ENCODE results near the gene CHIA.

CHIA gene

DNA sequence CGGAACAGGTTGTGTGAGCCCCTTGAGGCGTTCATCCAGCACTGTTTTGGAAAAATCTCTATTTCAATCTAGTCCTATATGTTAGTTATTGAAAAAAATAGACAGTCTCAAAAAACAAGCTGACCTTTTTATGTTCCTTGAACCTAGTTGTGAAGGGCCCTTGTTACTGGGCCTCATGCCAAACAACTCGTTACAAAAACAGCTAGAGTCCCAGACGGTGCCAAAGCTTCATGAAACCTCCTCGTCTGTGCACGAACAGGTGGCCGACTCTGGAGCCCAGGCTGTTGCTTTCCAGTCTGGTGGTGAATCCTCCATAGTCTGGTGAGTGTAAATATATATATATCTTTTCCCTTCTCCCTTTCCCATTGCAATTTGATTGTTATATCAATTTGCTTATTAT, at the start of gene CHIA:
Gene CHIA, plus strand, starts transcription at position 222 of the 400 bp plus-strand sequence. CDS start 19,617 bp downstream, outside the sequence.
- Mint-ChIP-seq H3K4me3 (no peak within 1 kb of the TSS), H3K27me3 (no peaks in the 10 kb centered on the region), H3K27ac (no peak within 1 kb of the TSS), H3K4me1 (ENCODE audit: low read depth) (peaks cover 11% of the 10 kb centered on the region), H3K36me3 (ENCODE audit: low read depth) (no peaks in the 10 kb centered on the region), H3K9me3 (no peaks in the 10 kb centered on the region)
- no peak for DNase-seq

DNA sequence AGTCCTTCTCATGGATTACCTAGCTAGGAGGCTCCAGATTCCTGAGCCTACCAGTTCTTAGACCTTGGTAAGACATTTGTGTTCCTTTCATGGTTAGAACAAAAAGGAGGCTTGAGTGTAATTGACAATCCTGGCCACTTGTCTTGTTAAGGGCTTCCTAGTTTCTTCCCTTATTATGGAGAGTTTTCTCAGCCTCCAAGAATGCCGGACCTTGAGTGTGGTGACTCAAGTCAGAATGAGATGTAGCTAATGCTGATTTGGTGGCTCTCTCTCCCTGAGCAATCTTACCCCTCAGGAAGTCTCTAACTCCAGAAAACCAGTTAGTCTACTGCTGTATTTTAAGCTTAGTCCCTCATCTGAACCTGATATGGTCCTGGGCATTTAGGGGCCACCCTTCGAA, 48.9 kb upstream of the CHIA start:
- H3K36me3 Mint-ChIP-seq (ENCODE audit: low read depth) = peaks cover 3% of the 10 kb centered on the region
- H3K9me3 Mint-ChIP-seq = no peaks in the 10 kb centered on the region
- no peaks in the 10 kb centered on the region for H3K4me1 Mint-ChIP-seq (ENCODE audit: low read depth)
- no peak for DNase-seq
- no peak overlapping the region for H3K27ac Mint-ChIP-seq
- H3K4me3 Mint-ChIP-seq = no peak overlapping the region
- no peaks in the 10 kb centered on the region for H3K27me3 Mint-ChIP-seq

DNA sequence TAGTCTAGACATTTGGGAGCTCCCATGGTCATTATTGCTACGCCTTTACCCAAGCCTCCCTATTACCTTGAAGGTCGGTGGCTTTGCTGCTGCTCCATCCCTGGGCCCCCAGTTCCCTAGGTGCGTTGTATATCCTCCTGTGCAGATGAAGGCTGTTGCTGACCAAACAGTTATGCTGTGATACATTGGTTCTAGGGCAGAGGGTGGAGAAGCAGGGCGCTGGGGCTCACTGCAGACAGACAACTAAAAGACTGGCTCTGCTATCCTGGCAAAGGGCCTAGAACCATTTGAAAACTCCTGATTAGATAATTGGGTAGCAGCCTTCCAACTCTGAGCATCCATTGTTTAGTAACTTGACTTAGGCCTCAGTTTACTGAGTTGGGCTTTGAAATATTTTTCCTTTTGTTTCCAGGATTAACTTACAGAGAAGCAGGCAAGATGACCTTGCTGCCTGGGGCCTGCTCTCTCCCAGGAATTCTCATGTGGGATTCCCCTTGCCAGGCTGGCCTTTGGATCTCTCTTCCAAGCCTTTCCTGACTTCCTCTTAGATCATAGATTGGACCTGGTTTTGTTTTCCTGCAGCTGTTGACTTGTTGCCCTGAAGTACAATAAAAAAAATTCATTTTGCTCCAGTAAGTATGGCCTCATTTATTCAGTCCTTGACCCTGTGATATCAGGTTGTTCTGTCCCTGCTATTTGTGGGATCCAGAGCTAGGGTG, 47.7 kb upstream of the CHIA start:
- no peaks in the 10 kb centered on the region for H3K4me1 Mint-ChIP-seq (ENCODE audit: low read depth)
- H3K36me3 Mint-ChIP-seq (ENCODE audit: low read depth) = peaks cover 3% of the 10 kb centered on the region
- no peaks in the 10 kb centered on the region for H3K9me3 Mint-ChIP-seq
- H3K27me3 Mint-ChIP-seq = no peaks in the 10 kb centered on the region
- no peak overlapping the region for H3K27ac Mint-ChIP-seq
- no peak for DNase-seq
- H3K4me3 Mint-ChIP-seq = no peak overlapping the region

DNA sequence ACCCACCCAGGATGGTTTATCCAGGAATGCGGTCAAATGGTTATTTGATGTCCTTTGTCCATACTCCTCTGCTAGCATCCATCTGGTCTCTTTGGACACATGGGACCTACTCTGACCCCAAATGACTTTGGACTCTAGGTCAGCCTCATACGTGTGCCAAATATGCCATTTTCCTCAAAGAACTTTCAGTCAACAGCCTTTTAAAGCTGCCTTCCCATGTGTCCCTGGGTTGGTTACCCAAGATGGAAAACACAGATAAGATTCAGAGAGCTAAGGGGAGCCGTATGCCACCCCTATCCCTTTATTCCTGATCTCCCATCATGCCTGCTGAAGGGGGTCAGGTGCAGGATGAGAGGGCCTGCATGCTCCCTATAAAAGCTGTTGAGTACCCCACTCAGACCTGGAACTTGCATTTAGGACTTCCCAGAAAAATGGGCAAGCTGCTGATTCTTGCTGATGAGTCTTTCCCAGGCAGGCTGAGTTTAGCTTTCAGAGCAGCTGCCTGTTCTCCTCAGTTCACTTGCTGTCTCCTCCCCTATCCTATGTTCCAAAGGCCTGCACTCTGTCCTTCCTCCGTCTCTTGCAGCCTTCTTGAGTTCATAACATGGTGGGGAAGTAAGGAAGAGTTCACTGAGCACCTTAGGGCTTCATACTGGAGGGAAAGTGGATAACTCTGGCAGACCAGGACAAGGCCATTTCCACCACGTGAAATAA, 43.4 kb upstream of the CHIA start:
- Mint-ChIP-seq H3K4me1 (ENCODE audit: low read depth) (peaks cover 10% of the 10 kb centered on the region), H3K36me3 (ENCODE audit: low read depth) (peaks cover 3% of the 10 kb centered on the region), H3K27ac (no peak overlapping the region), H3K27me3 (no peaks in the 10 kb centered on the region), H3K9me3 (no peaks in the 10 kb centered on the region), H3K4me3 (no peak overlapping the region)
- DNase-seq = no peak

DNA sequence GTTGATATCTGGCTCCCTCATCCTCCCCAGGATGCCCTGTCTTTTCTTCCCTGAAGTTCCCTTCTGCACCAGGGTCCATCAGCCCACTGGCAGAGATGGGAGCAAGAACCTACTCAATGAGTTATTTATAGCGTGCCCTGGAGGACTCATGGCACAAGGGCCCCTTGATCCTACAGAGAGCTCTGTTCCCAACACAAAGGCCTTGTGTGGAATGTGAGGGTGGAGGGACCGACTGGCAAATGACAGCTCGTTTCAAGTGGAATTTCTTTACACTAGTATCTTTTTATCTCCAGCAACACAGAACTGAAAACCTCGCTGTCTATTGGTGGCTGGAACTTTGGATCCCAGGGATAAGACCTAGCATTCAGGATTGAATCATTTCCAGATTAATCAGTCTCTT, 40.7 kb upstream of the CHIA start:
- Mint-ChIP-seq H3K27me3 (no peaks in the 10 kb centered on the region), H3K4me1 (ENCODE audit: low read depth) (peaks cover 14% of the 10 kb centered on the region), H3K27ac (no peak overlapping the region), H3K9me3 (no peaks in the 10 kb centered on the region), H3K36me3 (ENCODE audit: low read depth) (no peaks in the 10 kb centered on the region), H3K4me3 (no peak overlapping the region)
- DNase-seq = no peak

DNA sequence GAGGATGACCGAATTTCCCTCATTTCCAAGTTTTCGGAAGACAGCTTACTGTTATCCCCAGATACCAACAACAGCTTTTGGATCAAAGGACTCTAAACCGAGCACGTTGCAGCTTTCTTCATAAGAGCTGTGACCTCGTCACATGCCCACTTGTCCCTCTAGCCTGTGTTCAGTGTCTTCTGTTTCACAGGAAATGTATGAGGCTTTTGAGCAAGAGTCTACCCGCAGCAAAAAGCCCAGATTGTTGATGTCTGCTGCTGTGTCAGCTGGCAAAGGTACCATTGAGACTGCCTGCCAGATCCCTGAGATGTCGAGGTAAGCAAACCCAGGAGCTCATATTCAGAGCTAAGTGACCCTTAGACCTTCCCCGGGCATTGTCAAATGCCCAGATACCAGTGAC, 39.1 kb upstream of the CHIA start:
- Mint-ChIP-seq H3K4me3 (no peak overlapping the region), H3K36me3 (ENCODE audit: low read depth) (no peaks in the 10 kb centered on the region)

DNA sequence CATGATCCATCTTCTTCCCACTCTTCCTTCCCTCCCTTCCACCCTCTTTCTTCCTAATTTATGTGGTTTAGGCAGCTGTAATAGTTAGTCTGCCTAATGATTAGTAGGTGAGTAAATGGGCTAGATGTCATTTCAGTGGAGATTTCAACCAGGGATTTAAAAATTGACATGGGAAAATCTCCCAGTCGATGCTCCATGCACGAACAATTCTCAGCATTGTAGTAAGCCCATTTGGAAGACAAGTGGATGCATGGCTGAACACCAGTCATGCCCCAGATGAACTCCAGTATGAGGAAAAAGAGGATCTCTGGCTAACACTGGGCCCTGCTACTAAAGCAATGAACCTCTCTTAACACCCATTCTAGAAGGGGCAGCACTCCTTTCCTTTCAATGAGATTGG, 37.9 kb upstream of the CHIA start:
- no peaks in the 10 kb centered on the region for H3K36me3 Mint-ChIP-seq (ENCODE audit: low read depth)
- peaks cover 14% of the 10 kb centered on the region for H3K4me1 Mint-ChIP-seq (ENCODE audit: low read depth)
- no peaks in the 10 kb centered on the region for H3K27me3 Mint-ChIP-seq
- no peaks in the 10 kb centered on the region for H3K9me3 Mint-ChIP-seq
- H3K27ac Mint-ChIP-seq = no peak overlapping the region
- DNase-seq = no peak
- H3K4me3 Mint-ChIP-seq = no peak overlapping the region

More for the DNA sequence above, 39.1 kb upstream of the CHIA start:
- no peak for DNase-seq
- Mint-ChIP-seq H3K27me3 (no peaks in the 10 kb centered on the region), H3K27ac (no peak overlapping the region), H3K4me1 (ENCODE audit: low read depth) (peaks cover 14% of the 10 kb centered on the region), H3K9me3 (no peaks in the 10 kb centered on the region)

DNA sequence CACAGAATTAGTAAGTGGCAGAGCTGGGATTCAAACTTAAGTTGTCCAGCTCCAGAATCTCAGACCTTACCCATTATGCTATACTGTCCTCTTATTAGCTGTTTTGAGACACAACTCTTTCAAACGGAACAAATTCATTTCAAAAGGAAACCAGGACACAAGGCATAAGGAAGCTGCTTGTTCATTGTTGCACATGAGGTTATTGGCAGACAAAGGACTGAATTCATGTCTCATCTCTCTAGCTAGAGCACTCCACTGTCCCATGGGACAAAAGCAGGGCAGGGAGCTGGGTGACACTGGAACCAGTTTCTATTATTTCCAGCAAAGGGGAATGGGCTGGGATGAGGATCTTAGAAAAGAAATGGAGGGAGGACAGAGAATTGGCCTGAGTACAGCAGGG, 36.8 kb upstream of the CHIA start:
- Mint-ChIP-seq H3K27ac (no peak overlapping the region), H3K27me3 (no peaks in the 10 kb centered on the region), H3K4me3 (no peak overlapping the region), H3K4me1 (ENCODE audit: low read depth) (peaks cover 14% of the 10 kb centered on the region), H3K9me3 (no peaks in the 10 kb centered on the region), H3K36me3 (ENCODE audit: low read depth) (no peaks in the 10 kb centered on the region)
- no peak for DNase-seq

DNA sequence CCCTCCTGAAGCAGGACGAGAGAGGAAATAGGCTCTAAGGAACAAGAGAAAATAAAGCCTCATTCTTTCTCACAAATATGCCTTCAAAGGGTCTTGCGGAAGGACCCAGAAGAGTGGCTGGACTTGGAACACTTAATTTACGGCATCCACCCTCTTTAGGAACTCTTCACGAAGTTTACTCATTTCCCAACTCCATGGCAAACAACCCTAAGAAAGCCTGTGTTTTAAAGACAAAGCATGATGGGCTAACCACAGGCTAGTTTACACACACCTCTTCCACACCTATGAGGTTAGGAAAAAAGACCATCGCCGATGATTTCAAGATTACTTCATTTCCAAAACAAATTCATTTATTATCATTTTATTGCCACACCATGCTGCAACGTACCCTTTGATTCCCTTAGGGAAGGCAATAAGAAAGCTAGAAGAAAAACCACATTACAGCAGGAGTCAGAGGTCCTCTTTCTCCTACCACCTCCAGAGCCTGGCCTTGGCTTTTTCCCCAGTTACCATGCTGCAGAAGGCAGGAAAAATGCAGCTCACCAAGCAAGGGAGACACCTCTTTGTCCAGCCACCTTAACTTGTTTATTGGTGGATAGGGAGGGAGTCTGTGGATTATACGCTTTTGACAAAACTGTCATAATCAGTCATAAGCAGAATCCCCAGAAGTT, 33.5 kb upstream of the CHIA start:
- peaks cover 4% of the 10 kb centered on the region for H3K4me1 Mint-ChIP-seq (ENCODE audit: low read depth)
- no peak for DNase-seq
- no peaks in the 10 kb centered on the region for H3K9me3 Mint-ChIP-seq

DNA sequence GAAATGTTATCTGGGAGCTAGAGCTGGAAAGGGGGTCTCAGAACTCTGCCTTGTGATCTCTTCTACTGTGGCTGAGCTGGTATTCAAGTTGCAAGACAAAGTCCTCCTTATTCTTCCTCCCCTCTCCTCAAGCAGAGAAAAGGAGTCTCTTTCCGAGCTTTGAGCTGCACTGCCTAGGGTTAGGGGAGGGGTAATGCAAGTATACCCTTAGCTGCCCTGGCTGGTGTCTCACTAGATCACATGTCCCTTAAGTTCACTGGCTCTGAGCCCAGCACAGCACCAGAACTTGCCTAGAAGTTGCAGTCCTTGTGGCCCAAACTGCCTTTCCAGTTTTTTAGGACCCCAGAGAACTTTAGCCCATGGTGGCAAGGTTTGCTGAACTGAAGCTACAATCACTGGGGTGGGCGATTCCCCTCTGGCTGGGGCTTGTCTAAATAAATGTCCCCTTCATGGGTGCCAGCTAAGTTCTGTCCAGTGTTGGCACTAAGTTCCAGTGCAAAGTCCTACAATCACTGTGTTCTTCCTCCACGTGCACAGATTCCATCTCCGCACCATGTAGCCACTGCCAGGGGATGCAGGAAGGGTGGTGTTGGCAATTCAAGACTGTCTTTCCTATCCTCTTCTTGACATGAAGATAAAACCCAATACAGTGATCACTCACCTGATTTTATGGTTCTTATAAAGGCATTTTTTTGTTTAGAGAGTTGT, 22.7 kb upstream of the CHIA start:
- H3K27me3 Mint-ChIP-seq = peaks cover 32% of the 10 kb centered on the region
- peaks cover 11% of the 10 kb centered on the region for H3K4me1 Mint-ChIP-seq (ENCODE audit: low read depth)
- H3K4me3 Mint-ChIP-seq = no peak overlapping the region

More for the DNA sequence above, 33.5 kb upstream of the CHIA start:
- Mint-ChIP-seq H3K36me3 (ENCODE audit: low read depth) (no peaks in the 10 kb centered on the region), H3K27ac (no peak overlapping the region), H3K27me3 (no peaks in the 10 kb centered on the region), H3K4me3 (no peak overlapping the region)

DNA sequence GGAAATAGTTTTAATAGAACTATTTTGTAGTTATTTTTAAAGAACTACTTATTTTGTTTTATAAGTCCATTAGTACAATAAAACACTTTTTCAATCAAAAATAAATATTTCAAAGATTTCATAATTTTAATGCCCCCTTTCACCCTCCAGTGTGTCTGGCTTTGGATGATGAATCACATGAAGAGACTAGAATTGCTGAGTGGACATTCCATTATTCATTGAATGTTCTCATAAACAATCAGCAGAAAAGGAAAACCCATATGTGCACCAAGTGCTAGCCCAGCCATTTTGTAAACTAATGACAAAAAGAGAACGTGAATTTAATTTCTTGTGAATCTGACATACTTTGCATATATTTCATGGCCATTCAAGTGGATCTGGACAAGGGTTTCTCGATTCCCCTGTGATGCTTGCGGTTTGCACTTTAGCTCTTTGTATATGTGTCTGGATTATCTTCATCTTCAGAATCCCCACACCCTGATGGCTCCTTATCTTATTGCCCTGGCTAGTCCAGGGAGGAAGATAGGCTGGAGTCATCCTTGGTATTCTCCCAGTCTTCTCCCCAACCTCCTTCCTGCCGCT, 20.7 kb upstream of the CHIA start:
- no peak for DNase-seq
- peaks cover 9% of the 10 kb centered on the region for H3K9me3 Mint-ChIP-seq
- no peaks in the 10 kb centered on the region for H3K36me3 Mint-ChIP-seq (ENCODE audit: low read depth)
- H3K27ac Mint-ChIP-seq = no peak overlapping the region
- H3K4me3 Mint-ChIP-seq = no peak overlapping the region
- H3K4me1 Mint-ChIP-seq (ENCODE audit: low read depth) = peaks cover 20% of the 10 kb centered on the region
- H3K27me3 Mint-ChIP-seq = peaks cover 32% of the 10 kb centered on the region

More for the DNA sequence above, 22.7 kb upstream of the CHIA start:
- Mint-ChIP-seq H3K27ac (no peak overlapping the region), H3K36me3 (ENCODE audit: low read depth) (no peaks in the 10 kb centered on the region), H3K9me3 (peaks cover 12% of the 10 kb centered on the region)
- DNase-seq = no peak

DNA sequence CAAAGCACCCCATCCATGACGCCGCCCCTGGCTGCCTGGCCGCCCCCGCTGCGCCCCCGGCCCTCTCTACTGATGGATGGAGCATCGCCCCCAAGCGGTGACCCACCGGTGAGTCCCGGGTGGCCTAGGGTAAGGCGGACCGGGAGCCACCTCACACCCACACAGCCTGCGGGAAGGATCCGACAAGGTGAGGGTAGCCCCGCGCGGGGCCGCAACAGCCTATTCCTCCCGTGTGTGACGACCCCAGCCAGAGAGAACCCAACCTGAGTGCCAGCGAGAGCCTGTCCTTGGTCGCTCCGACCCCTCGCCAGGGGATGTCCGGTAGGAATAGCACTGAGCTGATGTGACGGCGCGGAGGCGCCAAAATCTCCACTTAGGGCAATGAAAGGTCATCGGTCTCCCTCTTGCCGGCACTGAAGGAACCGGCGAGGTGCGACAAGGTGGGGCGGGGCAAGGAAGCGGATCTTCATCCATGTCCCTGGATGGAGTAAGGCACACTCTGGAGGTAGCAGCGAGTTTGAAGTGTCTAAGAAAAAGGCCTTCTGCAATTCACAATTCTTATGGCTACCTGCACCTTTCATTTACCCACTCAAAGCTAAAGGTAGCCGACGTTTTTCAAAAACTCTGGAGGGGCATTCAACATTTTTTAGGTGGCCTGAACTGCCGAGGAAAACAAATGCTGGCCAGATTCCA, 19.7 kb upstream of the CHIA start:
- Mint-ChIP-seq H3K9me3 (peaks cover 6% of the 10 kb centered on the region), H3K27me3 (peaks cover 32% of the 10 kb centered on the region), H3K4me1 (ENCODE audit: low read depth) (peaks cover 28% of the 10 kb centered on the region), H3K27ac (no peak overlapping the region), H3K36me3 (ENCODE audit: low read depth) (no peaks in the 10 kb centered on the region), H3K4me3 (peak overlapping the region; percentile 57)
- DNase-seq = peak; percentile 41

DNA sequence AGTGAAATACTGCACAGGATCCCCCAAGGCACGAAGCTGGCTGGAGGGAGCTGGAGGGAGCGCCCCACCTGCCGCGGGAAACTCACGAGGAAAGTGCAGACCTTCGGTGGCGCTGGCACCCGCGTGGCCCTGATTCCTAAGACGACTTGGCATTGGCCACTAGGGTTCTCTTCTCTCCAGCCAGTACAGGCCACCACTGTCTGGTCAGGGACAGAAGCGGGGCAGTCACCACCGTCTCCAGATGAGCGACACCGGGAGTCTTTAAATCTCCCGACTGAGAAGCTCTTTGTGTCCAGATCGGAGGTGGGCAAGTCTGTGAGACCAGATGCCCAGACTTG, 19.2 kb upstream of the CHIA start:
- H3K27ac Mint-ChIP-seq = no peak overlapping the region
- H3K9me3 Mint-ChIP-seq = peaks cover 2% of the 10 kb centered on the region
- DNase-seq = no peak
- no peaks in the 10 kb centered on the region for H3K36me3 Mint-ChIP-seq (ENCODE audit: low read depth)
- H3K4me1 Mint-ChIP-seq (ENCODE audit: low read depth) = peaks cover 33% of the 10 kb centered on the region
- H3K4me3 Mint-ChIP-seq = peak overlapping the region; percentile 57
- peaks cover 32% of the 10 kb centered on the region for H3K27me3 Mint-ChIP-seq

DNA sequence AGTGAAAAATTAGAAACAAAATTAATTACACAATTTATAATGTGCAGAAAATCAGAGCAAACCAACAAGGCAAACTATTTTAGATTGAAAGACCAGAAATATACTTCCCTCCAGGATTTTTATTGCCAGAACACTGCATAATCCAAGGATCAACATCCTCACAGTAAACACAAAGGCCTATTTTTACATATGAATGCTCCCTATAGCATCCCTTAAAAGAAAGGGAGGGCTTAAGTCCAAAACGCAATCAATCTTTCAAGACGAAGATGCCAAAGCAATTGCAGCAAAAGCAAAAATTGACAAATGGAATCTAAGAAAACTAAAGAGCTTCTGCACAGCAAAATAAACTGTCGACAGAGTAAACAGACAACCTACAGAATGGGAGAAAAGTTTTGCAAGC, 18.6 kb upstream of the CHIA start:
- H3K36me3 Mint-ChIP-seq (ENCODE audit: low read depth) = no peaks in the 10 kb centered on the region
- H3K27me3 Mint-ChIP-seq = peaks cover 32% of the 10 kb centered on the region
- H3K9me3 Mint-ChIP-seq = peaks cover 4% of the 10 kb centered on the region
- DNase-seq = no peak
- no peak overlapping the region for H3K27ac Mint-ChIP-seq
- H3K4me1 Mint-ChIP-seq (ENCODE audit: low read depth) = peaks cover 37% of the 10 kb centered on the region
- no peak overlapping the region for H3K4me3 Mint-ChIP-seq

Measured in activated T-cell treated with anti-CD3 and anti-CD28 coated beads, Interleukin-2, amount 50 U/mL, for 24 hours (primary cell).